HG02870 (cell line): ENCODE measurements around the gene NAXD.
"Not testable (repeated sequence)": the region's sequence is repeated elsewhere in the genome, so short reads cannot be mapped to it uniquely, and the experiment has no call there.

Experiments used
- ATAC-seq: cut with Tn5 transposase; IDR thresholded peaks from one replicate; pipeline ENCODE4 v1.9.1; 2021; ENCODE audit warnings: mild to moderate bottlenecking, moderate library complexity; ENCODE audit not compliant: unreplicated experiment

NAXD gene

DNA sequence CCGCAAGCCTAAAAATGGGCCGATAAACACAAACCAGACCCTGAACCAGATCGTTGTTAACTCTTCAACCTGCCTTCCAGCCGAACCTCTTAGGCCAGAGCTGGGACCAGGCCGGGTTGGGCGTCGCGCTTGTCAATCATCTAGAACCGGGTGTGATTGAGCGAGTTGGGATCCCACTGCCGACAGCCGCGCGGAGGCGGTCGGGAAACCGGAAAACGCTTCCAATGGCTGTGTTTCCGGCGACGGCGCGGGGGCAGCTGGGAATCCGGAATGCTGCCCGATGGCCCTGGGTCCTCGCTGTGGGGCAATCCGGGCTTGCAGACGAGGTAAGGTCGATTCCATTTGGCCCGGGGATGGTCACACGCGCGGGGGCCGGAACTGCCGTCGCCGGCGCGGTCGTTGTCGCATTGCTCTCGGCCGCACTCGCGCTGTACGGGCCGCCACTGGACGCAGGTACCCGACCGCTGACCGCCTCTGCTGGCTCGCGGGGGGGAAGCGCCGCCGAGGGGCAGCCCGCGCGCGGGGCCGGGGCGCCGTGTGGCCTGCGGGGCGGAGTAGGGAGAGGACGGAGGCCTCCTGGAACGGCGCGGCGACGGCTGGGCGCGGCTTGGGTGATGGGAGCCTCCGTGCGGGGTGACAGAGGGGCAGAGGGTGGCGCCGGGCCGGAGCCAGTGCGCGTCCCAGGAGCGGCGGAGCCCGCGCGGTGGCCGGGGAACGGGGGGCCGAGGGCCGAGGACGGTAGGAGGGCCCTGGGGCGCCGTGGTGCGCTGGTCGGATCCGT lies at the start of gene NAXD:
NAXD (plus strand) TSS at position 224 of the 781 bp plus-strand sequence; CDS start at position 281, 57 bp downstream.
- peak; percentile 77 for ATAC-seq

DNA sequence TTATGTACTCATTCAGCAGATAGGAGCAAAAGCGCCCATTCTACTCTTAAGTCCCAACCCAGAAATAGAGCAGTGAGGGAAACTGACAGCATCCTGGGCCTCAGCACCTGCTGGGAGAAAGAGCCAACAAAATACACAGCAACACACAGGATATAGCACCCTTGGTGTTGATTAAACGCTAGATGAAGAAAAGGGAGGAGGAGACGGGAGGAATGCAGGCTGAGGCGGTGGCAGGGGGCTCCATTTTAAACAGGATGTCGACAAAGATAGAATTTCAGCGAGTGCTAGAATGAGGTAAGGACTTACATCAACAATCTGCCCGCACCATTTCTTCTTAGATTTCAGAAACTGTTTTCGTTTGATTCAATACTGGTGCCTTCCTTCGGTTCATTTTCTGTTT lies 49.2 kb upstream of the NAXD start:
- ATAC-seq = no peak

DNA sequence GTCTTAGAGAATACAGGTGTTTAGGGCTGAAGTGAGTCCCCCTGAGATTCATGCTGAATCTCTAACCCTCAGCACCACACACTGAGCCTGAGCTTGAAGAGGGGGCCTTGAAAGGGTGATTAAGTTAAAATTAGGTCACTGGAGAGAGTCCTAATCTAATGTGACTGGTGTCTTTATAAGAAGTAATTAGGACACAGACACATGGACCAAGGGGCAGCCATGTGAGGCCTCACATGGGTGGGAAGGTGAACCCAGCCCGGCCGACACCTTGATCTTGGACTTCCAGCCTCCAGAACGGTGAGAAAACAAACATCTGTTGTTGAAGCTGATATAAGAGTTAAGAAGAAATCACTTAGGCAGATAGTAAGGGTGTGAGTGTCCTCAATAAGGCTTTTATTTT lies 46.7 kb upstream of the NAXD start:
- no peak for ATAC-seq

DNA sequence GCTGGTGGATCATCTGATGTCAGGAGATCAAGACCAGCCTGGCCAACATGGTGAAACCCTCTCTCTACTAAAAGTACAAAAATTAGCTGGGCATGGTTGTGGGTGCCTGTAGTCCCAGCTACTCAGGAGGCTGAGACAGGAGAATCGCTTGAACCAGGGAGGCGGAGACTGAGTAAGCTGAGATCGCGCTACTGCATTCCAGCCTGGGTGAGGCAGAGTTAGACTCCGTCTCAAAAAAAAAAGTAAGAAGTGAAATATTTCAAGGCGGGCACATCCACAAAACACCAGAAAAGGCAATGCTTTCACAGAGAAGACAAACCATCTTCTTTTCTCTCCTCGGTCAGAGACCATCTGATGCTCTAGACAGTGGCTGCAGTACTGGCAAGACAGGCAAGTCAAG lies 45.4 kb upstream of the NAXD start:
- not testable (repeated sequence) for ATAC-seq

DNA sequence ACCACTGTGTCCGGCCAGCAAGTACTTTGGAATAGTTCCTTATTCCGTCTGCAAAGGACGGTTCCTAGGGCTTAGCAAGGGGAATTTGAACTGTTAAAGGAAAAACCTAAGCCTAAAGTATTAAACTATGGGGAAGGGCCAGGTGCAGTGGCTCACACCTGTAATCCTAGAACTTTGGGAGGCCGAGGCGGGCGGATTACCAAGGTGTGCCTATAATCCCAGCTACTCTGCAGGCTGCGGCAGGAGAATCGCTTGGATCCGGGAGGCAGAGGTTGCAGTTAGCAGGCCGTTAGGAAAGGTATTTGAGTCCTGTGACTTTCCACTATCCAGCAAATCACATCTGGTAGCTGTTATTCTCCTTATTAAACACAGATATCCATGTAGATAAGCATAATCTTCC lies 44.5 kb upstream of the NAXD start:
- no peak for ATAC-seq

DNA sequence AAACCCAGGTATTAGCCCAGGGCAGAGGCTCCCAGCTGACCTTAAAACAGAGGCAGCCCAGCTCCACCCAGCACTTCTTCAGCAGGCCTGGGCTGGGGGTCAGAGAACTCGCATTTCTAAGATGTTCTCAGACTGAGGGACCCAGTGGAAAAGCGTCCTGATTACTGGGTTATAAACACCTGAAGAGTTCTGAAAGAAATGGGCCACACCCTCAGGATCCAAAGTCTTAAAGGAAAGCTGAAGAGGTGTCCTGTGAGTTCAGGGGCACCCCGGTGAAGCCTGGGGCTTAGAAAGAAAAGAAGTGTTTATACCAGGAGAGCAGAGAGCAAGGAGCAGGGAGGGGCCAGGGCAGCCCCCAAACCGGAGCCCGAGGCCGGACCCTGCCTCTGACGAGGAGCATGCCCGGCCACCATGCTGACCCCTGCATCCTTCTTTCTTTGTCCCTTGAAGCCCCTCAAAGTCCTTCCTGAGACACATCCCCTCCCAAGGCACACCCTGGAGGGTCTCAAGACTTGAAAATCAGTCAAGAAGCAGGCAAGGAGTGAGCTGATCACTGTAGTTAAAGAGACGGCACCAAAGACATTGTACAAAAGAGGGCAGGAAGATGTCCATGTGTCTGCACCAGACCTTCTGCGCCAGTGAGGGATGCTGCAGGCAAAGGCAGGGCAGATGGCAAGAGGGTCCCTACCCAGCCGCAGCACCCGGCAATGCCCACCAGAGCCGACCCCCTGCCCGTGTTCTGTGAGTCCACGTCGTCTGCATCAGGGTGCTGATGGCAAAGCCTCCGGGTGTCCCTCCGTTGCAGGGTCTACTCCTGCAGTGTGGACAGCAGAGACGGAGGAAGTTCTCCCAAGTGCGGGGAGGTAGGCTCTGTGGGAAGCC lies 43.2 kb upstream of the NAXD start:
- no peak for ATAC-seq

DNA sequence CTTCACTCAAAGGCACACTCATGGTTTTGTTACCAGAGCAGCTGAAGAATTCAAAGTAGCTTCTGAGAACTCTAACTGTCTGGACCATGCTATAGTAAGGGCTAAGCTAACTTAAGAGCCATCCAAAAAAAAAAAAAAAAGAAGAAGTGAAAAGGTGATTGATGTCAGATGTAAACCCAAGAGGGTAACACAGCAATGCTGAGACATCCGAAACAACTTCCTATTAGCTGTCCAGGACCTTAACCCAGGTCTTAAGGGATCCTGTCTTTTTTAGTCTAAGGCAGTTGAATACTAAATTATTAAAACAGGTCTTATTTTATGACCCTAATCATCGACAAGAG lies 42.6 kb upstream of the NAXD start:
- ATAC-seq = no peak

DNA sequence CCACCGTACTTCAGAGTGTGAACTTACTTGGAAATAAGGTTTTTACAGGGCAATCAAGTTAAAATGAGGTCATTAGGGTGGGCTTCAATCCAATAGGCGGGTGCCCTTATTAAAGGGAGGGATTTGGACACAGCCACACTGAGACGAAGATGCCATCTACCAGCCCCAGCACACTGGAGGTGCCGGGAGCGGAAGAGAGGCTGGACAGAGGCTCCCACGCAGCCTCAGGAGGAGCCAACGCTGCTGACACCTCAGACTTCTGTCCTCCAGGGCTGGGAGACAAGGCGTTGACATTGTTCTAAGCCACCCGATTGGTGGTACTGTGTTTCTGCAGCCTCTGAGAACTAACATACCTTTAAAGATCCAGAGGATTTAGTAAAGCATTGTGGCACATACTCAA lies 41.2 kb upstream of the NAXD start:
- no peak for ATAC-seq

DNA sequence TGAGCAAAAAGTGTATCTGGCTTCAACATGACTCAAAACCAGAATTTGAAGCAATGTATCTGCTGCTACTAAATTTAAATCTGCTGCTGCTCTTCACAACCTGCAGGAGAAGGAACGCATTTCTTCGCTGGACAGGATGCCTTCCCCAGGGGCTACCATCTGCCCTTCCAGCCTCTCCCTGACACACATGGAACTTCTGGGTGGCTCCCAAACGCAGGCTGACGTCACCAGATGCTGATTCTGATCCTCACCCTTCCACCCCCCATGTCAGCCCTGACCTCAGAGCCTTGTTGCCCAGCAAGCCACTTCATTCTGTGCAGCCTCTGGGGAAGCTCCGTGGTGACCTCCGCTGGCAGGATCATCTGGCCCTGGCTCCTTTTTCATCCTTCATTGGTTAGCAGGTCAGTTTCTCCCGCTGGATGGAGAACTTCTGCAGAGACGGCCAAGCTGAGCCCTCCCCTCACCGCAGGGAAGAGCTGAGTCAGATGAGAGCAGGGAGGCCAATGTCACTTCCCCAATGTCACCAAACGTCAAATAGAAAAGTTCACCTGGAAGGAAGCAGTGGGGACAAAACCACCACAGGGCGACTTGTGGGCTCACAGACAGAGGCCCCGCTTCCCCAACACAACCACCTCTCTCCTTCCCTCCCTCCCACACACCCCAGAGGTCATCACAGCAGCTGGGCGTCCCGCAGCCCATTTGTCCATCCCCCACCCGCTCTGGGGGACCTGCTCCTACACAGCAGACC lies 39.8 kb upstream of the NAXD start:
- ATAC-seq = peak; percentile 95

DNA sequence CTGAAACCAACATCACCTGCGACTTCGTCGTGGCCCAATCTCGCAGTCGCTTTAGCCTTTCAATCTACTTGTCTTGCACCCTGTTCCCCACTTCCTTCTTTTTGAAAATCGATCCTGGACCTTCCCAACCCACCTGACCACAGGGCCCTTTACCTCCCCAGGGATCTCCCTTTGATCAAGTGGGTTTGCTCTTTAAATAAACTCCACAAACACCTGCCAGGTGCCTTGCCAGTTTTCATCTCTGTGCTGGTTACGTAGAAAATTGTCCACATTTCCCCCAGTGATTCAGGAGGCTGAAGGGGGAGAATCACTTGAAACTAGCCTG lies 39.3 kb upstream of the NAXD start:
- no peak for ATAC-seq

DNA sequence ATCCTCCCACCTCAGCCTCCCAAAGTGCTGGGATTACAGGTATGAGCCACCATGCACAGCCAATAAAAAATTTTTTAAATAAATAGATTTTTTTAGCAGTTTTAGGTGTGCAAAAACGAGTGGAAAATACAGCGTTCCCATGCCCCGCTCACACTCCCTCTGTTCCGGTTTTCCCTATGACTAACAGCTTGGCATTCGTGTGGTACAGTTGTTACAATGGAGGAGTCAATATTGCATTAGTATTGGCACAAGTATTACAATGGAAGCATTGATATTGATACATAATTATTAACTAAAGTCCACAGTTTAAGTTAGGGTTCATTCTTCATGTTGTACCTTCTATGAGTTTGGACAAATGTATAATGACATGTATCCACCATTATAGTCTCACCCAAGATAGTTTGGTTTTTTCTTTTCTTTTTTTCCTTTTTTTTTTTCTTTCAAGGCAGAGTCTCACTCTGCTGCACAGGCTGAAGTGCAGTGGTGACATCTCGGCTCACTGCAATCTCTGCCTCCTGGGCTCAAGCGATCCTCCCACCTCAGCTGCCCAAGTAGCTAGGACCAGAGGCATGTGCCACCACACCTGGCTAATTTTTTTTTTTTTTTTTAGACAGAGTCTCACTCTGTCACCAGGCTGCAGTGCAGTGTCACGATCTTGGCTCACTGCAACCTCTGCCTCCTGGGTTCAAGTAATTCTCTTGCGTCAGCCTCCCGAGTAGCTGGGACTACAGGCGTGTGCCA lies 38.4 kb upstream of the NAXD start:
- no peak for ATAC-seq

DNA sequence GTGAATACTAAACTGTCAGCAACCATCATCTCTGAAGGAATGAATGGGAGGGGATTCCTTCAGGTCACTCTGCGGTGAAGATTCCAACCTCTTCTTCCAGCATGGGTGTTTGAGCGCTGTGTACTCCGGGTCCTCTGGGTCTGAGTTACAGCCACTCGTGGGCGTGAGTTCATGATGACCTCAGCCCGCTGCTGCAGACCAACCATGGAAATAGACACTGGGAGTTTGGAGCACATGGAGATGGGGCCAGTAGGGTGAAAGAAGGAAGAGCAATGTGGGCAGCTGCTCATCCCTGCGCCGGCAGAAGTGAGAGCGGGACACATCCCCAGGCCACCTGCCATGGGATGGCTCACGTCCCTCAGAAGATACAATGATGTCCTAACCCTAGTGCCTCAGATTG lies 37.0 kb upstream of the NAXD start:
- no peak for ATAC-seq

DNA sequence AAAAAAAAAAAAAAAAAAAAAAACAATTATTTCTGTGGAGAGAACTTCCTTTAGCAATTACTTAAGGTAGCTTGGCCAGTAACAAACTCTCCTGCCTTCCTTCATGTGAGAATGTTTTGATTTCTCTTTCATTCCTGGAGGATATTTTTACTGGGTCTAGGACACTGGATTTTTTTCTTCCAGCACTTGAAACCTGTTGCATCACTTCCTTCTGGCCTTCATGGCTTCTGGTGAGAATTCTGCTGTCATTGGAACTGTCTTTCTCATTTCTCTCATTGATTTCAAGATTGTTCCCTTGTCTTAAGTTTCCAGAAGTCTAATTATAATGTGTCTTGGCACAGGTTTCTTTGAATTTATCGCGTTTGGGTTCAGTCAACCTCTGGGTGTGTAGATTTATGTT lies 34.5 kb upstream of the NAXD start:
- no peak for ATAC-seq

DNA sequence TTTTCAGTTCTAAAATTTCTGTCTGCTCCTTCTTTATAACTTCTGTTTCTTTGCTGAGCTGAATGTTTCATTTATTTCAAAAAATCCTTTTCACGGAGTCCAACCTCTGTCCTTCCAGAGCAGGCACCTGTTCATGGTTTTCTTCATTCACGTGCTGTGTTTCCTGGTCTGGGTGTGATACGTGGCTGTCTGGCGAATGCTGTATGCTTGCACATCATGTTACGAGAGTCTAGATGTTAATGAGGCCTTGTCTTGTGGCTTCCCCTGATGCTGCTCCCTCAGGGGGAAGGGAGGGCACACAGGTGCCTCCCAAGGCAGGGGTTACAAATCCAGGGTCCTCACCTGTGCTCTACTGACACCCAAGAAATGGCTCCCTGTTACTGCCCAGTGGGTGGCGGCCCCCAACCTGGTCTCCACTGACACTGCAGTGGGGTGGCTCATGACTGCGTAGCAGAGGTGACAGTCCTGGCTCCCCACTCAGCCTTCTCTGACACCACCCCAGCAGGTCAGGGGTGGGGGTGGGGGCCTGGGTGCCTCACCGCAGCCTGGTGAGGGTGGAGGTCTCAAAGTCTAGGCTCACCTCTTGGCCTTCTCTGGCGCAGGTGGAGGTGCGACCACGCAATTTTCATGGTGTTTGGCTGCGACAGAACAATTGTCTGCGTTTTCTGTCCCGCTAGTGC lies 33.7 kb upstream of the NAXD start:
- no peak for ATAC-seq

DNA sequence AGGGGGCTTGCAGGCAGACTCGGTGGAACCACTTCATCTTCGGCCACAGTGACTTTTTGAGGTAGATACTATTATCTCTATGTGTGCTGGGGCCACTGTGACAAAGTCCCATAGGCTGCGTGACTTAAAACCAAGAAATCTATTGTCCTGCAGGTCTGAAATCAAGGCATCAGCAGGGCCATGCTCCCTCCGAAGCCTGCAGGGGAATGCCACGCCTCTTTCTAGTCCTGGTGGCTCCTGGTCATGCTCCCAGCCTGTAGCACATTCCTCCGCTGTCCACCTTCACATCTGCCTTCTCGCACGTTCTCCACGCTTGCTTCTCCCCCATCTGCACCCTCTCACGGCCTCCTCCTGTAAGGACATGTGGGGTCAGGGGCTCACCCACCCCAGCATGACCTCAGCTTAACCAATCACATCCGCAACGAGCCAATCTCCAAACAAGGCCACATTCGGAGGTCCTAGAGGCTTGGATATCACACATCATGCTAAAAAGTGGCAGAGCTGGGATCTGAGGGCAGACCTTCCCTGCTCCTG lies 32.9 kb upstream of the NAXD start:
- no peak for ATAC-seq

DNA sequence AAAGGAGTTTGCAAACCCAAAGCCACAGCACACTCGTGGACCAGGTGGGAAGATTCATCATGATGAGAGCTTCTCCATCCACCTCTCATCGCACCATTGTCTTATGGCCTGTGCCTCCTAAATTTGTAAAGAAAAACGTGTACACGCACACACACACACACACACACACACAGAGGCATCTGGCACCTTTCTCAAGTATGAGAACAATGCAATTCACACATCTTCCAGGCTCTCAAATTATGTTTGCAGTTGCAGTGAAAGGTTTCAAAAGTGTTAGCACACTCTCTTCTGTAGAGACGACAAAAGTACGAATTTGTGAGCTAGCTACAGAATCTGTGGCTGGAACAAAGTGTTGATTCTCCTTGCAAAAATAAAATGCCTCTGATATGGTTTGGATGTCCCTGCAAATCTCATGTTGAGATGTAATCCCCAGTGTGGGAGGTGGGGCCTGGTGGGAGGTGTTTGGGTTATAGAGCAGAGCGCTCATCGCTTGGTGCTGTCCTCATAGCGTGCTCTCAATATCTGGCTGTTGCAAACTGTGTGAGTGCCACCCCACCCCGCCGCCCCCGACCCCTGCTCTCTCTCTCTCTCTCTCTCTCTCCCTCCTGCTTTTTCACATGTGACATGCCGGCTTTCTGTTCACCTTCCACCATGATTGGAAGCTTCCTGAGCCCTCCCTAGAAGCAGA lies 32.0 kb upstream of the NAXD start:
- ATAC-seq = no peak

DNA sequence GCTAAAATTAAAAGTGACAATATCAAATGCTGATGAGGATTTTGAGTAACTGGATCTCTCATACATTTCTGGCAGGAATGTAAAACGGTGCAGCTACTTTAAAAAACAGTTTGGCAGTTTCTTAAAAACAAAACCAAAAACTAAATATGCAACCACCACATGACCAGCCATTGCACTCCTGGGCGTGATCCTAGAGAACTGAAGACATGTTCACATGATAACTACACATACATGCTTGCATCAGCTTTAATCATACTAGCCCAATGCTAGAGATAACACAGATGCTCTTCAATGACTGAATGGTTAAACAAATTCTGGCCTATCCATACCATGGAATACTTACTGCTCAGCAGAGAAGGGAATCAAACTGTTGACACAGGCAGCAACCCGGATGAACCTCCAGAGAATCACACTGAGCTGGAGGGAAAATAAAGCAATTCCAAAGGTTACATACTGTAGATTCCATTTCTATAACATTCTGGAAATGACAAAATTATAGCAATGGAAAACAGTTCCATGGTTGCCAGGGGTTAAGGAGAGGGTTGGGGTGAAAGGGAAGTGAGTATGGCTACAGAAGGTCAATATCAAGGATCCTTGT lies 25.5 kb upstream of the NAXD start:
- ATAC-seq = no peak

DNA sequence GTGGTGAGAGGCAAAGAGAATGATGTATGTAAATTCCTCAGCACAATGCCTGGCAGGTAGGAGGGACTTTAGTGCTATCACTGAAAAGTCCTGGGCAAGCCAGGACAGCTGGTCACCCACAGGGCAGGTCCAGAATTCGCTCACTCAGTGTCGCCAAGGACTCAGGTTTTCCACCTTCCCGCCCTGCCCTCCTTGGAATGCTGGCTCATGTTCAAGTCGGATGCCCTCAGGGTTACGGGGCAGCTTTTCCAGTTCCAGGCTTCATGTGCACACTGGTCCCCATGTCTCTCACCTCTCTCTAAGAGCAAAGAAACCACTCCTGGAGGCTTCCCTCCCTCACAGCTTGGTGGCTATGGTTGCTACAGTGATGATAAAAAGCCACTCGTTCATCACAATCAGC lies 24.8 kb upstream of the NAXD start:
- ATAC-seq = no peak

DNA sequence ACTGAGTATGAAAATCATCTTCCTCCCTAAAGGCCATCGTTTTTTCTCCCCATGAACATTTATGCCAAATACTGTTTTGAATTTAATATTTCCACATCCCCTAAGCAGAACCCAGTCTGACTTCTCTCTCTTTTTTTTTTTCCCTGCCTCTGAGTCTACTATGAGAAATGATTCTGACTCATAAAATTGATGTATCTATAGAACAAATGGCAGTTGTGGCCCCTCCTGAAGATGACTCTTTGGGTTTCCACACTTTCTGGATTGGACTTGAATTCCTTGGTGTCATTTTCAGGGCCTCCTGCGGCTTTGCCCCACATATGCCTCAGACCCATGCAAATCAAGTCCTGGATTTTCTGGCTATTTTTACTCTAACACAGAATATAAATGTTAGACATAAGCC lies 22.7 kb upstream of the NAXD start:
- ATAC-seq = no peak
